A549 treated with Mapracorat at 1 μM for 4 hours (cell line): ENCODE results near the gene AZIN2. TPM values are rescaled to one million over a fixed set of nuclear protein-coding genes. Genes with fewer than 3 reads are reported as not detected.

Experiments
- total RNA-seq: library from RNA; stranded (reverse); fragments of 200-300 nt; extraction: Qiagen RNA extraction; gene quantifications from 5 replicates; pipeline ENCODE4 v1.2.3, GENCODE V29; 2022

The AZIN2 gene
- 0.66 to 1.1 TPM (median 0.72 TPM) in 5 replicates for total RNA-seq

DNA sequence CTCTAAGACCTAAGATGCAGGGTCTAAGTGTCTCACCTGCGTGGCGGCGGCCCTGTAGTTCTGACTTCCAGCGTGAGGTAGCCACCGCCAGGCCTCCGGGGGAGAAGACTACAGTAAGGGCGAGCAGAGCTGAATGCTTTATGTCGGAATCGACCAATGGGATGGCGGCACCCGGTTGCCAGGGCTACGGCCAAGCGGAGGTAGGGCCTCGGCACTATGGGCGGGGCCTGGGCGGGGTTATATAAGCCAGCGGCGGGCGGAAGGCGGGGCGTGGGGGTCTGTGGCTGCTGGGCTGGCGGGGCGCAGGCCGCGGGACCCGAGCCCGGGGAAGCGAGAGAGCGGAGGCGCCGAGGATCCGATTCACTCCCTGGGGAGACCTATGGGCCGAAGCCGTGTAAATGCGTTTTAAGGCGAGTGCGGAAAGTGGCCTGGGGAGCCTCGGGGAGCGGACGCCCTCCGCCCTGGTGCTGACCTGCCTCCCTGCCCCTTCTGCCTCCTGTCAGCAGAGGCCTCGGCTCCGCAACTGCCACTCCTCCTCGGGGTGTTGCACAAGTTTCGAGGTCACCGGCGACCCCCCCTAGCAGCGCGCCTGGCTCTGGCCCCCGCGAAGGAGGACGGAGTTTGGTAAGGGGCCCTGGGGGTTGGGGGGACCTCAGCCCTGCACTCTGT is at the start of gene AZIN2:
AZIN2 (plus strand) TSS at position 269 of the 669 bp plus-strand sequence. CDS start 1,097 bp downstream, outside the sequence.

GRCh38 chr1:33036526-33037503 is 44.1 kb upstream of the AZIN2 start, which contains the start of gene AK2:
Gene AK2, minus strand, starts transcription at chr1:33036883. Its CDS starts 55 bp downstream, at chr1:33036828.

Other genes with a start within 250 kb of the AZIN2 start
- 0.17 to 0.80 TPM (median 0.30 TPM) in 5 replicates for gene FNDC5, start 210.2 kb upstream of the AZIN2 start, total RNA-seq
- gene HPCA, start 194.7 kb upstream of the AZIN2 start, total RNA-seq = 0.21 to 0.53 TPM (median 0.51 TPM) in 4 of 5 replicates, not detected in the other
- gene TMEM54, start 179.8 kb upstream of the AZIN2 start, total RNA-seq = 27.5 to 44.3 TPM (median 42.9 TPM) in 5 replicates
- gene RNF19B, start 116.3 kb upstream of the AZIN2 start, total RNA-seq = 18.9 to 20.1 TPM (median 19.4 TPM) in 5 replicates
- 145 to 161 TPM (median 149 TPM) in 5 replicates for gene AK2, start 44.3 kb upstream of the AZIN2 start, total RNA-seq
- gene TRIM62, start 100.9 kb downstream of the AZIN2 start, total RNA-seq = 1.9 to 2.6 TPM (median 2.3 TPM) in 5 replicates
- gene ZNF362, start 175.3 kb downstream of the AZIN2 start, total RNA-seq = 9.1 to 12.6 TPM (median 9.5 TPM) in 5 replicates
- not detected in 5 replicates for gene A3GALT2, start 239.9 kb downstream of the AZIN2 start, total RNA-seq